Measurements from ENCODE around the gene FAM47A.

The FAM47A gene

DNA sequence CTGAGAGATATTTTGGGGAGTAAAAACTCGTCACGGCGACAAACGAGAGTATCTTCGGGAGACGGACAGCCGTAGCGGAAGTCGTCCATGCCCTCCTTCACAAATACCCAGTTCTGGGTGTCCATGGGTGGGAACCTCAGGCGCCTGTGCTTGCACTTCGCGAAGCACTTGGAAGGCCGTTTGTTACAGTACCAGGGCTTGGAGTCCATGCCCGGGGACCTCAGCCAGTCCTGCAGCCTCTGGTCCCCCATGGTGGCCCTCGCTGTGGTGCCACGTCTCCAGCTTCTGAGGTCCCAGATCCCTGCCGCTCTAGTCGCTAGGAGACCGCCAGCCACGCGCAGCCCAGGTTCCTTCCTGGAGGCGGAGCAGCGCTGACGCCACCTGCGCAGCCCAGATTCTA is at the start of gene FAM47A:
FAM47A (minus strand) TSS at position 287 of the 400 bp plus-strand sequence; CDS start at position 251, 36 bp downstream.
- no peak for DNase-seq

DNA sequence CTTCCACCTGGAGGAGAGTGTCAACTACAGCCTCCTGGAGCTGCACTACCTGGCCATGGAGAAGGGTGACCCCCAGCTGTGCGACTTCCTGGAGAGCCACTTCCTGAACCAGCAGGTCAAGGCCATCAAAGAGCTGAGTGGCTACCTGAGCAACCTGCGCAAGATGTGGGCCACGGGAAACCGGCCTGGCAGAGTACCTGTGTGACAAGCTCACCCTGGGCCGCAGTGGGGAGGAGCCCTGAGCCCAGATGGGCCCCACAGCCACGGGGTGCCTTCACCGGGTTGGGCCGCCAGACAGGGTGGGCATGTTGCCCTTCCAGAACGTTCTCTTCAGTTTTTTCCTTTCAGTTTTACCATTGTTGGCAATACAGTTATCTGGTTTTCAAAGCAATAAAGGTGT is 15.2 kb upstream of the FAM47A start:
- DNase-seq: no peak

DNA sequence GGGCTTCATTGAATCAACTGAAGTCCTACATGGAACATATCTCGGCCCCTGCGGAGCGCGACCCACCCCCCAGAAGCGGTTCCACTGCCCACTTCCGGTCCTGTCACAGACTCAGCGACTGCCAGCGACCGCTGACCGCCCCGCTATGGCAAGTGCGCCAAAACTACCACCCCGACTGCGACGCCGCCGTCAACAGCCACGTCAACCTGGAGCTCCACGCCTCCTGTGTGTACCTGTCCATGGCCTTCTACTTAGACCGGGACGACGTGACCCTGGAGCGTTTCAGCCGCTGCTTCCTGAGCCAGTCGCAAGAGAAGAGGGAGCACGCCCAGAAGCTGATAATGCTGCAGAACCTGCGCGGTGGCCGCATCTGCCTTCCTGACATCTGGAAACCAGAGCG is 14.8 kb upstream of the FAM47A start:
- DNase-seq: no peak

GRCh38 chrX:34144246-34144645 is 12.1 kb upstream of the FAM47A start:
- no peak for DNase-seq

- no peak for DNase-seq
Observed at GRCh38 chrX:34140816-34141215, 8.7 kb upstream of the FAM47A start.

DNA sequence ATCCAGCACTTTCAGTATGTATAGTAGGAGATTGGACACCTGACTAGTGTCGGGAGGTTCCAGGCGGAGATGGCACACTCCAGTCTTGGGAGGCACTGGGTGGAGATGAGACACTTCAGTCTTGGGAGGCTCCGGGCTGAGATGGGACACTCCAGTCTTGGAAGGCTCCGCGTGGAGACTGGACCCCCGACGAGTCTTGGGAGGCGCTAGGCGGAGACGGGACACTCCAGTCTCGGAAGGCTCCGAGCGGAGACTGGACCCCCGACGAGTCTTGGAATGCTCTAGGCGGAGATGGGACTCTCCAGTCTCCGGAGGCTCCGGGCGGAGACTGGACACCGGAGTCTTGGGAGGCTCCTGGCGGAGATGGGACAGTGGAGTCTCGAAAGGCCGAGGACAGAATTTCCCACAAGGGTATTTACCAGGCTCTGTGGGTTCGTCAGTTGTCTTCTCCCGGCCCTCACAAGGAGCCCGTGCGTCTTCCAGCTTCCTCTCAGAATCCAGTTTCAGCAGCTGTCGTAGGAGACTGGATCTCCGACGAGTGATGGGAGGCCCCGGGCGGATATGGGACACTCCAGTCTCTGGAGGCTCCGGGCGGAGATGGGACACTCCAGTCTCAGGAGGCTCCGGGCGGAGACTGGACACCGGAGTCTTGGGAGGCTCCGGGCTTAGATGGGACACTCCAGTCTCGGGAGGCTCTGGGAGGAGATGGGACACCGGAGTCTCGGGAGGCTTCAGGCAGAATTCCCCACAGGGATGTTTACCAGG is 952 bp downstream of the FAM47A start:
- no peak for DNase-seq

DNA sequence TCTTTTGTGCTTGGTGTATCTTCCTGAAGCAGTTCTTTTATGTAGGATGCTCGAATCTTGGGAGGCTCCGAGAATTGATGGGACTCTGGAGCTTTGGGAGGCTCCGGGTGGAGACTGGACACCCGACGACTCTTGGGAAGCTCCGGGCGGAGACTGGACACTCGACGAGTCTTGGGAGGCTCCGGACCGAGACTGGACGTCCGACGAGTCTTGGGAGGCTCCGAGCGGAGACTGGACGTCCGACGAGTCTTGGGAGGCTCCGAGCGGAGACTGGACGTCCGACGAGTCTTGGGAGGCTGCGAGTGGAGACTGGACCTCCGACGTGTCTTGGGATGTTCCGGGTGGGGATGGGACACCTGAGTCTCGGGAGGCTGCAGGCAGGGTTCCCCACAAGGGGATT is 1.6 kb downstream of the FAM47A start:
- DNase-seq: no peak

DNA sequence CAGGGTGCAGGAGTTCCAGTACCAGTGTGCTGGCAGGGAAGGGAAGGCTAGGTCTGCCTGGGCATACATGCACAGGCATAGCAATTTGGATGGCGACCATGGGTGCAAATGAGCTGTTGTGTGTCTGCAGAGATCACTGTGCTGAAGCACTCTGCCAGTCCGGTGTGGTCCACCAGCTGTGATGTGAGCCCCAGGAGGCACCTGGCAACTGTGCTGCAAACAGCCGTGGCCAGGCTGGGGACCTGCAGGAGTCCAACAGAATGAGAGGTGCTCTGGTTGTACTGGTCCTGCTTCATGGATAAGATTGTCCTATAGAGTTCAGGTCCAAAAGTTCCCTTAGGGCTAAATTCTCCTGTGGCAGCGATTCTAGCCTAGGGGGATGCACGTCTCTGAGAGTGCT is 6.1 kb downstream of the FAM47A start:
- no peak for DNase-seq

DNA sequence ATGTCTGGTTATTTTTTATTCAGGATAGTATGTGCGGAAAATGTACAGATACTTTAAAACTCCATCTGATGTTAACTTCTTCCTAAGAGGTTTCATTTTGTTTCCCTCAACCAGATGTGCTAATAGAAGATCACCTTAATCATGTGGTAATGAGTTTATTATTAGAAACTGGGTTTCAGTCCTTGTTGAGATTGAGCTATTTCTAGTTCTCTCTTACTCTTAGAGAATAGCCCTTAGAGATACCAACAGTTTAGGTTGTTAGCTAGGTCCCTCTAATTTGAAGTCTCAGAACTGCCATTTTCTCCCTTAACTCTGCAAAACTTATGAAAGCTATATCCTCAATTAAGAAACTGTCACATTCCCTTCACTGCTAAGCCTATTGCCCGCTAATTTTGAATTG is 13.0 kb downstream of the FAM47A start:
- DNase-seq: no peak

GRCh38 chrX:34112459-34112858 is 19.7 kb downstream of the FAM47A start:
- no peak for DNase-seq
